Activated T-cell treated with anti-CD3 and anti-CD28 coated beads, Interleukin-2, amount 50 U/mL, for 48 hours (primary cell): ENCODE measurements around the gene LONP2.
"Not testable (repeated sequence)": the region's sequence is repeated elsewhere in the genome, so short reads cannot be mapped to it uniquely, and the experiment has no call there.

Source experiments
- DNase-seq, 2 experiments: peaks; one replicate each; pipeline ENCODE4 v3.0.0-alpha.2; 2020

The LONP2 gene

DNA sequence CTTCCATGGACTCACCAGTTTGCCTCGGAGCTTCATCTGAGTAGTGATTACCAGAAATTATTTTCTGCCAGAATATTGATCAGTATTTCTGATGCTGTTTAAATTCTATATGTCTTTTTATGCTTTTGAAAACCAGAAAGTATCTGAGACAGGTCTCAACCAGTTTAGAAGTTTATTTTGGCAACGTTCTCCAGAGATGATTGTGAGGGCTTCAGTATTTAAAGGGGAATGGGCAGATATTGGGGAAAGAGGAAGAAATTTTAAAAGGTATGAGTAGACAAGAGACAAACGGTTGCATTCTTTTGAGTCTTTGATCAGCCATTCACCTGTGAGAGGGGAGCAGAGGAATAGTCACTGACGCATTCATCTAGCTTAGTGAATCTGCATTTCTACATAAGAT, 47.7 kb downstream of the LONP2 start:
- no peak for DNase-seq

DNA sequence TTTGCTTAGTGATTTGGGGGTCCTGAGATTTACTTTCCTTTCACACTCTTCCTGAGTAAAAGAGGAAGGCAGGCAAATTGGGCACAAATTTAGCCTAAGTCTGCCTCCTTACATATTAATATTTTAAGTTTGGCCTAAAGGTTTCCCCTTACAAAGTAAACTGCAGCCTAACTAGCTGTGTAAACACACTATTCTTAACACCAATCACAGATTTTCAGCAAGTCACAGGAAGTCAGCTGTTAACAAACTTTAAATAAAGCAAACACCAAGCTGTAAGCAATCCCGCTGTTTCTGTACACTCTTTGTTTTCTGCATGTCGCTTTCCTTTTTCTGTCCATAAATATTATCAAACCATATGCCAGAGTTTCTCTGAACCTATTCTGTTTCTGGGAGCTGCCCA, 48.4 kb downstream of the LONP2 start:
- DNase-seq: no peak

DNA sequence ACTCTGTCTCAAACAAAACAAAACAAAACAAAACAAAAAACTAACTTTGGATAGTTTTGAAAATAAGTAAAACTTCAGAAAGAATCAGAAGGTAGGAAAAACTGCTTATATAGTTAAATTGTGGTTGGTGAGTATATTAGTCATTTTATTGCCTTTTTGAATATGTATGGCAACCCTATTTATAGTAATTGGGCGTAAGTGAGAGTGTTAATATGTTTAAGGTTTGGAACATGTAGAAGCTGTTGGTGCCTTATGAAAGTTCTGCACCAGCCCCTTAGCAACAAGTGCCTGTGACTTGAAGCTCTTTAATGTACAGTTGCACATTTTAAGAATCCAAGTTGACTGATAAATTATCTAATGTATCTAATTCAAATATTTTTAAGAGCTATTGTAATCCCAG, 50.6 kb downstream of the LONP2 start:
- no peak for DNase-seq

DNA sequence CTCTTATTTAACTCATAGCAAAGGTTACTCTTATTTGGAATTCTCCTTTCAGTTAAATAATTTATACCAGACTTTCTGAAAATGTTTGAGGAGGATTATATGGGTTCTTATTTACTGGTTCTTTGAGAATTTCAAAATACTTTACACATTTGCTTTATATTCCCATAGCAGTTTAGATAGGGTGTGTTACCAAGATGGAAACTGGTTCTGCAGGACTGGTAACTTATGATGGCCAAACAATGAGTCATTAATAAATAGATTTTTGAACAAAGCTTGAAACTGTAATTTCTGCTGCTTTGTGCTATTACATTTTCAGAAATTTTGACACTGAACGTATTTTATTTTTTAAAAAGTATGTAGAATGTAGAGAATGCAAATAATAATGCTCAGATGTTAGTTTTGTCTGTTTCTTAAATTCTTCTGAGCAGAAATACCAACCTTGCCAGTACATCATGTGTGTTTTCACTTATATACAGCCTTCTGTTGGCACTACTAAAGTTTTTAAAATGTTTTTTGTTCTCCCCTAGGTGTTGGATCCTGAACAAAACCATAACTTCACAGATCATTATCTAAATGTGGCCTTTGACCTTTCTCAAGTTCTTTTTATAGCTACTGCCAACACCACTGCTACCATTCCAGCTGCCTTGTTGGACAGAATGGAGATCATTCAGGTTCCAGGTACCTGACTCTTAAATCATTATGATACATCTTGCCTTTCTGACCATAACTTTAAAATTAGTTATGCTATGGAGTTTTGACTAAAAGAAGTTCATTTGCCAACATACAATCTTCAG, 51.6 kb downstream of the LONP2 start:
- DNase-seq: no peak

DNA sequence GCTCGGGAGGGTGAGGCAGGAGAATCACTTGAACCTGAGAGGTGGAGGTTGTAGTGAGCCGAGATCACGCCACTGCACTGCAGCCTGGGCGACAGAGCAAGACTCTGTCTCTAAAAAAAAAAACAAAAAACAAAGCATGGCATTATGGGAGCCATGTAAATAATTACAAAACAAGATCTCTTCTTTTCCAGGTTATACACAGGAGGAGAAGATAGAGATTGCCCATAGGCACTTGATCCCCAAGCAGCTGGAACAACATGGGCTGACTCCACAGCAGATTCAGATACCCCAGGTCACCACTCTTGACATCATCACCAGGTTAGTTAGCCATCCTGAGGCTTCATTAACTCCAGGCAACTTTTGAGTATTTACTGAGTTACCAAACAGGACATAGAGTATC, 55.4 kb downstream of the LONP2 start:
- no peak for DNase-seq

DNA sequence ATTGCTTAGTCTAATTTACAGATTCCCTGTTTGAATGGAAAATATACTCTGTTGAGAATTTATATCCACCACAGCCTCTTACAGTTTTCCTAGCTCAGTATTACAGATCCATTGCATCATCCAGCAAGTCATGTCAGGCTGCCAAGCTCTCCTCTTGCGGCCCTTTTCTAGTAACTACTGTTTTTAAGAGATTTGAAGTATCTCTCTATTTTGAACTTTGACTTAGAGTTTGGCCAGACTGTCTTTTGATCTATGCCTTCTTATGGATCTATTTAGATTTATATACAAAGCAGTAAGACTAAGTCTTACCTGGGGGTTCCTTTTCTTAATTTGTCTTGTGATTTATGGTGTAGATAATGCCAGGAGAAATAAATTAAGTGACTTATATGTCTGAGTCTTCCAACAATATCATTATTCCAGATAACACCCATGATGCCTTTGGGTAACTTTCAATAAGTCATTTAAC, 56.3 kb downstream of the LONP2 start:
- no peak for DNase-seq

DNA sequence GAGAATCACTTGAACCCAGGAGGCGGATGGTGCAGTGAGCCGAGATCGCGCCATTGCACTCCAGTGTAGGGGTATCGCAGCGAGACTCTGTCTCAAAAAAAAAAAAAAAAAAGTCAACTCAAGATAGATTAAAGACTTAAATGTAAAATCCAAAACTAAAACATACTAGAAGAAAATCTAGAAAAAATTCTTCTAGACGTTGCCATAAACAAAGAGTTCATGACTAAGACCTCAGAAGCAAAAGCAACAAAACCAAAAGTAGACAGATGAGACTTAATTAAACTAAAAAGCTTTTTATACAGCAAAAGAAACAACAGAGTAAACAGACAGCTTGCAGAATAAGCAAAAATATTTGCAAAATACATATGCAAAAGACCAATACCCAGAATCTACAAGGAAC, 64.4 kb downstream of the LONP2 start:
- DNase-seq: no peak

DNA sequence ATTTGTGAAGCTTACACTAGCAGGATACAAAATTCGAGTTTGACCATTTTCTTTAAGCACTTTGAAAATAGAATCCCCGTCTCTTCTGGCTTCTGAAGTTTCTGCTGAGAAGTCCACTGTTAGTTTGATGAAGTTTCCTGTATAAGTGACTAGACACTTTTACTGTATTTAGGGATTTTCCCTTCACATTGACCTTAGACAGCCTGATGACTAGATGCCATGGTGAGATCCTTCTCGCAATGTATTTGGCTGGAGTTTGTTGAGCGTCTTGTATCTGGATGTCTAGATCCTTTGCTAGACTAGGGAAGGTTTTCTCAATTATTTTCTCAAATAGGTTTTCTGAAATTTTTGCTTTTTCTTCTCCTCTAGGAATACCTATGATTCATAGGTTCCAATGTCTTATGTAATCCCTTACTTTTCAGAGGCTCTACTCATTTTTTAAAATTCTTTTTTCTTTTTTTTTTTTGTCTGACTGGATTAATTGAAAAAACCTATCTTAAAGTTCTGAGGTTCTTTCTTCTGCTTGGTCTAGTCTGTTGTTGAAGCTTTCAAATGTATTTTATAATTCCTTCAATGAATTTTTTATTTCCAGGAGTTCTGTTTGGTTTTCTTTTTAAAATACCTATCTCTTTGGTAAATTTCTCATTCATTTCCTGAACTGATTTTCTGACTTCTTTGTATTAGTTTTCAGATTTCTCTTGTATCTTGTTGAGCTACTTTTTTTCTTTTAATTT, 67.0 kb downstream of the LONP2 start:
- DNase-seq: no peak

DNA sequence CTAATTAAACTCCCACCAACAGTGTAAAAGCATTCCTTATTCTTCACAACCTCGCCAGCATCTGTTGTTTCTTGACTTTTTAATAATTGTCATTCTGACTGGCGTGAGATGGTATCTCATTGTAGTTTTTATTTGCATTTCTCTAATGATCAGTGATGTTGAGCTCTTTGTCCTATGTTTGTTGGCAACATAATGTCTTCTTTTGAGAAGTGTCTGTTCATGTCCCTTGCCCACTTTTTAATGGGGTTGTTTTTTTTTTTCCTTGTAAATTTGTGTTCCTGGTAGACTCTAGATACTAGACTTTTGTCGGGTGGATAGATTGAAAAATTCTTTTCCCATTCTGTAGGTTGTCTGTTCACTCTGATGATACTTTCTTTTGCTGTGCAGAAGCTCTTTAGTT, 69.8 kb downstream of the LONP2 start:
- DNase-seq: not testable (repeated sequence)

DNA sequence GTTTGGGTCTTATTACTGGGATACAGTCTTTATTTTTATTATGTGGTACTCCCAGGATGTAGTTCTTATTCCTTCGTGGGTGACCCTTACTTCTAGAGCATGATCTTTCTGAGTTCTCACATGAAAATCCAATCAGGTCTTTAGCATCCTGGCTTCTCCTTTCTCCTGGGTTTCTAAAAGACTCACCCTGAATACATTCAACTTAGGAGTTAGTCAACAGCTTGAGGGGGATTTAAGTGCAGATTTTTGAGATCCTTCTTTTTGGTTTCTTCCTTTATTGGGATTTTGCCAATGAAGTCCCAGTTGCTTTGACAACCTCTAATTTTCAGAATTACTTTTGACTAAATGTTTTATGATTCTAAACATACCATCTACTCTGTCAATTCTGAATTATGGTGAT, 72.9 kb downstream of the LONP2 start:
- DNase-seq: no peak

DNA sequence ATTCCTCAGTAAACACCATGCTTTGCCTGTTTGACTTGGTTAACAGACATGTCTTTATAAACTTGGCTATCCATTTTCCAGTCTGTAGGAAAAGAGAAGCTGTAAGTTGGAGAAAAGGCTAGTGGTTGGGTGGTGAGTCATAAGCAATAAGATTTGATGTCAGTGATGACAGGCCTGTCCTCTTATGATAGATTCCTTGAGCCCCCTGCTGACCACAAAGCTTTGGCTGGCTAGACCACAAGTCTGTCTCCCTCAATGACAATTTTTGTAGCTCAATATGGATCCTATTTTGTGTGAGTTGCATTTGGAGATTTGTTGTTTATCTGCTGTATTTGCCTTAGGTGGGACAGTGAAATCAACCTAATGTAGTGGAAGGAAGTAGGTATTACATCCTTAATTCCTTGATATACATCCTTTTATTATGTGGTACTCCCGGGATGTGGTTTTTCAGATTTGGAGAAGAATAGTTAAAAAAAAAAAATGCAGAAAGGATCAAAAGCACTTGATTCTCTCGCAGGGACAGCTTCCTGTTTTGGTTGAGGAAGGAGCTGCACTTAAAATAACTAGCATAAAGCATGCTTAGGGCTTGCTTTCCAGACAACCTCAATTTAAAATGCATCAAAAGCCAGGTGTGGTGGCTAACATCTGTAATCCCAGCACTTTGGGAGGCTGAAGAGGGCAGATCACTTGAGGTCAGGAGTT, 73.7 kb downstream of the LONP2 start:
- DNase-seq: peak in 1 of 2 experiments; percentile 27

DNA sequence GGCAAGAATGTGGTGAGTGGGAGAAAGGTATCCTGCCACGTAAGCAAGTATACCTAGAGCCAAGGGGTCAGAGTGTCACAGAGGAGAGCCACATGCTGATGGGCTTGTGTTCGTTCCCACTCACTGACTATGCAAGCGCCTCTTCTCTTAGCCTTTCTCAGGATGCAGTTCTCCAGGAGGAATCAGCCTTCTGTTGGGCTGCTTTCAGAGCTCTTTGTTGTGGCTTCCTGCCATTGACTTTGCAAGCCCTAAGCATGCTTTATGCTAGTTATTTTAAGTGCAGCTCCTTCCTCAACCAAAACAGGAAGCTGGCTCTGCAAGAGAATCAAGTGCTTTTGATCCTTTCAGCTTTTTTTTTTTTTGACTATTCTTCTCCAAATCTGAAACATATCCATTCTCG, 74.5 kb downstream of the LONP2 start:
- DNase-seq: peak in 1 of 2 experiments; percentile 26

DNA sequence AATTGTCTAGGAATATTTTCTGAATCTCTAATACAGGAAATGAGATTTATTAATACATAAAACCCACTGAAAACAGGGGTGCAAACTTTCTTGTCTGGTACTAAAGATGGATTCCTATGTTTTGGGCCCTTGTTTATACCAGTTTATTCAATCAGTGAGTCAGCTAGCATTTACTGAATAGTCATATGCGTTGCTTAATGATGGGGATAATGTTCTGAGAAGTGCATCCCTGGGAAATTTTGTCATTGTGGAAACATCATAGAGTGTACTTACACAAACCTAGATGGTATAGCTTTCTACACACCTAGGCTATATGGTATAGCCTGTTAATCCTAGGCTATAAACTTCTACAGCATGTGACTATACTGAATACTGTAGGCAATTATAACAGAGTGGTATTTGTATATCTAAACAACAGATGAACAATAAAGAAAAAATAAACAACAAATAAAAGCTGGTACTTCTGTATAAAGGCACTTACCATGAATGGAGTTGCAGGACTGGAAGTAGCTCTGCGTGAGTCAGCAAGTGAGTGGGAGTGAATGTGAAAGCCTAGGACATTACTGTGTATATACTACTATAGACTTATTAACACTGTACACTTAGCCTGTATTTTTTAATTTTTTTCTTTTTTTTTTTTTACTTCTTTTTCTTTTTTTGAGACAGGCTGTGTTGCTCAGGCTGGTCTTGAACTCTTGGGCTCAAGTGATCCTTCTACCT, 77.4 kb downstream of the LONP2 start:
- DNase-seq: no peak

DNA sequence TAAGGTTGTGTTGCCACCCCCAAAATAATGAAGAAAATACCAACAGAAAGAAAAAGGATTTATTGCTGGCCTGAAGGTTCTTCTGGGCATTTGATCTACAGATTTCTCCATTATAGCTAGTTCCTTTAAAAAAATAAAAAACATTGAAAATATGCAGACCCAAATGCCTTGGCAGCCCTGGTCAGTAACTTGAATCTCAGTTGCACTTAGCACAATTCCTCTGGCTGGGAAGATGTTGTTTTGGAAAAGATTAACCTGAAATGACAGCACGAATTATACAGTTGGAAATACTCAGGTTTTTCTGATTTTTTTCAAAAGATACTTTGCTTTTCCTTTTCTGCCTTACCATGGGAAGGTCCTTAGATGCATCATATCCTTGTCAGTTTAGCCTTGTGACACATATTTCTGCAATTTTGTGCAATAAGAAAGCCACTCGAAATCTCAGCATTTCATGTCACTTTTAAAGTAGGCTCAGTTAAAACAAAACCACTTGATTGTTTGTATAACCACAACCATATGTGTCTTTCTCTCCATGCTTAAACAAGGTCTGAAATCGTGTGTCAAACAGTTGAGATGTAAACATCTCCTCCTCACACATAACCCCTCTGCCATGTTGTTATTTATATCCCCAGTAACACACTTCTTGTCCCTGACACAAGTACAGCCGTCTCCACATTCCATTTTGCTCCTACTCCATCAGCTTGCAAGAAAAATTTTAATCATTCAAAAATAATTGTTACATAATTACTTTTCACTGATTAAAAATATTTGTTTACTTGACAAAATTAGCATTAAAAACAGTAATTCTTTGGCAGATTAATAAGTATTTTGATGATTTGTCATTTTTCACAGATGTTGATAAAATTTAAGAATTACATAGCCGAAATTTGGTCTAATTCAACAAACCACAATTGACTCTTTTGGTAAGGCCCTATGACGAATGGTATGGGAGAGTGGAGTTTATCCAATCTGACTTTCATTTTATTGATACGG, 80.0 kb downstream of the LONP2 start:
- no peak for DNase-seq

DNA sequence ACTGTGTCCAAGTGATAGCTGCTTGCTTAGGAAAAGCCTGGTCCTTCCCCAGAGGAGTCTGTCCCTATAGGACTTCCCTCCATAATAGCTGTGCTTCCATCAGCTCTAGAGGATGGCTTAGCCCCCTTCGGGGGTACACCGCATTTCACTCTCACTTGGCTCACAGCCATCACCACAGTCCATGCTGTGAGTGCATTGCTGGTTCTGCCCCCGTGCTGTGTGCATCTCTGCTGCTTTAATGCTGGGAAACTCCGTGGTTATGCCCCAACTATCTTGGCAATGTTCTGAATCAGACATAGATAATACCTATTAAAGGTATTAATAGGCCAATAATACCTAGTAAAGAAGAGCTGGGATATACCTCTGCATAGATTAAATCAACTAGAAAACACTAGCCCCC, 82.8 kb downstream of the LONP2 start:
- DNase-seq: no peak

DNA sequence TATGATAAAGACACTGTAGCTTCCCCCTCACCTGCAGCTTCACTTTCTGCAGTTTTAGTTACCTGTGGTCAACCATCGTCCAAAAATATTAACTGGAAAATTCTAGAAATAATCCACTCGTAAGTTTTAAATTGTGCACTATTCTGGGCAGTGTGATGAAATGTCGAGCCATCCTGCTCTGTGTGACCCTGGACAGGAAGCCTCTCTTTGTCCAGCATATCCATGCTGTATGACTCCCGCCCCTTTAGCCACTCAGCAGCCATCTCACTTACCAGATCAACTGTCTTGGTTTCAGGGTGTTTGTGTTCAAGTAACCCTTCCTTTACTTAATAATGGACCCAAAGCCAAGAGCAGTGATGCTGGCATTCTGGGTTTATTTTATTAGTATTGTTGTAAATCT, 85.0 kb downstream of the LONP2 start:
- no peak for DNase-seq

DNA sequence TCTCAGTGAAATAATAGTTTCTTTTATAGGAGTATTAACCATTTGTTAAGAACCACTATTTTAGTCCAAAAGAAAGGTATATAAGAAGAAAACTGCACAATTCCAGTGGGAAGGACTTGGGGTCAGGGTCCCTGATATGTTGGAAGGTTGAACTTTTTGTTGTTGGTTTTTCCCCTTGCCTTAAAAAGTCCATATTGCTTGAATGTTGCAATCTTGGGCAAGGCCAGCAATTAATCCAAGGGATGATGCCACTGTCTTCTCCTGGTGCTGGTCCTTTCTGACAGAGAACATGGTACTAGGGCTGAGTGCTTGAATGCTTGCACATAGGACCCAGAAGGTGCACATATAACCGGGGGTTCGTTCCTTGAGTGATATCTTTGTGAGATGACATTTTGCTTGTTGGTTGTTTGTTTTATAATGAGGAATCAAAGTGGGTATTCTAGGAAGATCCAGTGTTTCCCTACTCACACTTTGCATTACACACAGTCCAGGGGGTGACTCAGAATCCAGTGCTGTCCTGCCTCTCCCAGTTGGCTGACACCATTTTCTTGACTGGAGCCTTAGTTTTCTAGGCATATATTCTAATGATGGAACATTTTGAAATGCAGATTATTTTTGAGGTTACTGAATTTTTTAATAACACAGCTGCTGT, 86.2 kb downstream of the LONP2 start:
- DNase-seq: no peak

DNA sequence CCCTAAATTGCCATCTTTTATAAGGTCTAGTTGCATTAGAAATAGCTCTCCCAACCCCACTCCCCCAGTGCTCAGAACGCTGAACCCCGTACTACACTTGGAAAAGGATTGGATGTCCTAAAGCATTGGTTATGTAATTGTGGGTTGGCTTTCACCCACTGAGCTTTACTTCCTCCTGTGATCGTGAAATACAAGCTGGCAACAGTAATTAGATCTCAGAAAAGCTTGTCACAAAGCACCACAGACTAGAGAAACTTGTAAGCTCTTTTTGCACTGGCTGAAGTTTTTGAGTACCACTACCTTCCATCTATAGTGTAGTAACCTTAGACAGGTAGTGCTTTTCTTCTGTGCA, 86.7 kb downstream of the LONP2 start:
- no peak for DNase-seq

DNA sequence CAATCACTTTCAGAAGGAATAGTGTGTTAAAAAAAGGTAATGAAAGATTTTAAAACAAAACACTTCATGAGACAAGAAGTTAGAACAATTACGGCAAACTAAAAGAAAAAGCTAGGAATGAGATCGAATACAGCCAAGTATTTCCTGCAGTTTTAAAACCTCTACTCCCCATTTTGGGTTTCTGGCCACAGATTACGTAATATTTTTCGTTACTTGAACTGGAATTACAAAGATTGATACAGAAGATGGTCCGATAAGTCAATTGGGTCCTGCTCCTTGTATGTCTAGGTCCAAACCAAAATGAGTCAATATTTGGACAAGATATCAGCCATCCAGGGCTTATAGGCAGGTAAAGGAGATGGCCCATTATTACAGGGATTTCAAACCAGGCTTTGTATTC, 88.9 kb downstream of the LONP2 start:
- no peak for DNase-seq

DNA sequence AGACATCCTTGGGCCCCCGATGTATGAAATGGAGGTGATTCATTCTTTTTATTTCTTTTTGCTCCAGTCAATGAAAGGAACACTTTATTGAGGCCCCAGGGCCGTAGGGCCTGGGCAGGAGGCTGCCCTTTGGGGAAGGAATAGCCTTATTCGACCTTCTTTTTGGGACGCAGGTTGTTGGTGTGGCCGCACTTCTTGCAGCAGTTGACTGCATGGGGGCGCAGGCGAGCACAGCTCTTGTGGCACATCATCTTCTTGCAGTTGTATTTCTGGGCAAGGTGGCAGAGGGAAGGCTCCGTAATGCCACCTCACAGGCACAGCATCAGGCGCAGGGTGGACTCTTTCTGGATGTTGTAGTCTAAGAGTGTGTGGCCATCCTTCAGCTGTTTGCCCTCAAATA, 90.2 kb downstream of the LONP2 start:
- no peak for DNase-seq

DNA sequence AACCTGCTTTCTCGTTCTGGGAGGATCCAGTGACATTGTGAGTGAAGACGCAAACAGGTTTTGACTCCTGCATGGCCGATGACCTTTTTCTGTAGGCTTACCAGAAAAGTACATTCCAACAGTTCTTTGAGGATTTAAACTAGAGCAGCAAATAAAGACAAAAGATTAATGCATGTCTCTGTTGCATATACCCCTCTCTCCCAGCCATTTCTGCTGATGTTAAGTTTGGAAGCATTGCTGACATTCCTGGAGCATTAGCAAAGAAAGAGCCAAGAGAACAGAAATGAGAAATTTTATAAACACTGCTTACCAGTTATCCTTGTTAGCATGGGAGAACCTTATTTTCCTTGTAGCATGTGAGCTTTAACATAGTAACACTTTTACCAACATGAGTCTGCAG, 91.9 kb downstream of the LONP2 start:
- DNase-seq: no peak
